Psoas muscle (tissue), 8 donors: ENCODE measurements around the gene MAP6. TPM values are rescaled to one million over a fixed set of nuclear protein-coding genes. Genes with fewer than 3 reads are reported as not detected.
A peak's percentile ranks its signal among the peaks of the same experiment; 100 is the strongest.

Experiments
- ATAC-seq, 4 donors: fragments of 200-7000 bp; cut with Tn5 transposase; one replicate each; pipeline ENCODE4 v1.9.1; 2020; ENCODE audit warnings: moderate library complexity in 3 of 4, mild to moderate bottlenecking in 2 of 4
- DNase-seq, 2 donors: peaks; one replicate each; pipeline ENCODE4 v3.0.0-alpha.2; 2020
- H3K27ac ChIP-seq: fragments of 200-600 bp; one replicate; pipeline ENCODE4 v1.8.0; 2022
- H3K27me3 ChIP-seq, 3 donors: fragments of 200-600 bp in 1 of 3; one replicate each; pipeline versions ENCODE4 v1.6.1 to v1.8.0; 2013 to 2022; ENCODE audit warnings: low read length in 2 of 3, mild to moderate bottlenecking in 2 of 3, moderate library complexity in 1 of 3; ENCODE audit not compliant: insufficient read depth in 3 of 3
- H3K36me3 ChIP-seq, 2 donors: fragments of 200-600 bp in 1 of 2; one replicate each; pipeline versions ENCODE4 v1.6.1 to v1.8.0; 2013 to 2022; ENCODE audit warnings: low read depth in 1 of 2, mild to moderate bottlenecking in 1 of 2, moderate library complexity in 1 of 2; ENCODE audit not compliant: insufficient read depth in 1 of 2
- H3K4me1 ChIP-seq: fragments of 200-600 bp; one replicate; pipeline ENCODE4 v1.8.0; 2022
- H3K4me3 ChIP-seq: fragments of 200-600 bp; one replicate; pipeline ENCODE4 v1.8.0; 2022; ENCODE audit warnings: mild to moderate bottlenecking
- H3K9me3 ChIP-seq: fragments of 200-600 bp; one replicate; pipeline ENCODE4 v1.8.0; 2022
- WGBS, 3 donors: extraction: QIAGEN DNeasy Blood & Tissue Kit; methylation state at CpG; one replicate each; pipeline versions ENCODE4 v1.1.6 to v1.1.7; 2013; 5-methylcytosine and 5-hydroxymethylcytosine counted together
- intact Hi-C, 2 donors: fragments of 100-400 bp; cut with DNase I; formaldehyde crosslinking; loops; one replicate each; pipeline versions ENCODE4 v1.11.0 to v1.14.2; 2022
- polyA plus RNA-seq, 3 donors: library from polyadenylated mRNA; stranded (reverse); fragments of 200-250 nt; gene quantifications; one replicate each; pipeline ENCODE4 v1.2.3, GENCODE V29; 2013
- total RNA-seq, 4 donors: library from RNA; stranded (reverse); fragmentation: NEBNext Ultra II Directional in 2 of 4; extraction: Animal tissue kit (Norgen Biotek cat#: 25700) in 2 of 4; gene quantifications; one replicate each; pipeline versions ENCODE4 v1.2.1 to v1.2.4, GENCODE V29; 2021 to 2023
- TF ChIP-seq, protein P1 (sequence below): fragments of 200-600 bp; IDR thresholded peaks from one replicate; pipeline ENCODE4 v1.8.0; 2022; ENCODE audit warnings: antibody characterized with exemption
- donor health status: healthy with polysubstance abuse.
- donor health status: DM: no; HTN: no; CAD: no; lungs with moderate emphysema.
- donor health status: Bipolar disorder and iron deficiency.
- donor health status: healthy.
- donor health status: DM: yes; HTN: yes; CAD: no.
- donor health status: DM: no; HTN: no; CAD: no.
- donor health status: DM: no; HTN: no; CAD: no.
- donor health status: DM: yes; HTN: yes; CAD: no.

The MAP6 gene
- total and polyA plus RNA-seq, 7 donors = 0.14 to 0.56 (median 0.26) TPM

DNA sequence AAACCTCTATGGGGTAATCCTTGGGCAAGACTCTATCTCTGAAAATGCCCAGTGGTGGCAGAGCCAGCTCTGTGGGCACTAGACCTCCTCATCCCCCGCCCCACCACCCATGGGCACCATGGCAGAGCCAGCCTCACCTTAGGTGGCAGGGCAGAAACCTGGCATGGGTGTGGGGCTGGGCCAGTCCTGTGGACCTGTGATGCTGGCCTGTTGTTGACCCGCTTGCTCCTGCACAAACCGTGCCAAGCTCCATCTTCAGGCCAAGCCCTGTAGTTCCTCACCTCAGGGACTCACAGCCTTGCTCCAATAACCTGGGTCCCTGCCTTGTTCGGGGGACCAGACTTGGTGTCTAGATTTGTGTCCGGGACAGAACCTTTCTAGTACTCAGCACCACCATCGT is 115.7 kb downstream of the MAP6 start:
- Histone ChIP-seq H3K4me3 (no peak overlapping the region), H3K27me3 (no peaks in the 10 kb centered on the region), H3K27ac (peak overlapping the region; percentile 73), H3K36me3 (no peaks in the 10 kb centered on the region), H3K9me3 (no peaks in the 10 kb centered on the region), H3K4me1 (peaks cover 28% of the 10 kb centered on the region)
- ATAC-seq (no peak), DNase-seq (no peak)
- 82 to 88% (median 86%) methylated on average over 6 of the region's 6 CpGs for WGBS, 3 donors
- intact Hi-C loops = no loop called here
- TF ChIP-seq, protein P1, sequence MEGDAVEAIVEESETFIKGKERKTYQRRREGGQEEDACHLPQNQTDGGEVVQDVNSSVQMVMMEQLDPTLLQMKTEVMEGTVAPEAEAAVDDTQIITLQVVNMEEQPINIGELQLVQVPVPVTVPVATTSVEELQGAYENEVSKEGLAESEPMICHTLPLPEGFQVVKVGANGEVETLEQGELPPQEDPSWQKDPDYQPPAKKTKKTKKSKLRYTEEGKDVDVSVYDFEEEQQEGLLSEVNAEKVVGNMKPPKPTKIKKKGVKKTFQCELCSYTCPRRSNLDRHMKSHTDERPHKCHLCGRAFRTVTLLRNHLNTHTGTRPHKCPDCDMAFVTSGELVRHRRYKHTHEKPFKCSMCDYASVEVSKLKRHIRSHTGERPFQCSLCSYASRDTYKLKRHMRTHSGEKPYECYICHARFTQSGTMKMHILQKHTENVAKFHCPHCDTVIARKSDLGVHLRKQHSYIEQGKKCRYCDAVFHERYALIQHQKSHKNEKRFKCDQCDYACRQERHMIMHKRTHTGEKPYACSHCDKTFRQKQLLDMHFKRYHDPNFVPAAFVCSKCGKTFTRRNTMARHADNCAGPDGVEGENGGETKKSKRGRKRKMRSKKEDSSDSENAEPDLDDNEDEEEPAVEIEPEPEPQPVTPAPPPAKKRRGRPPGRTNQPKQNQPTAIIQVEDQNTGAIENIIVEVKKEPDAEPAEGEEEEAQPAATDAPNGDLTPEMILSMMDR = no peak

DNA sequence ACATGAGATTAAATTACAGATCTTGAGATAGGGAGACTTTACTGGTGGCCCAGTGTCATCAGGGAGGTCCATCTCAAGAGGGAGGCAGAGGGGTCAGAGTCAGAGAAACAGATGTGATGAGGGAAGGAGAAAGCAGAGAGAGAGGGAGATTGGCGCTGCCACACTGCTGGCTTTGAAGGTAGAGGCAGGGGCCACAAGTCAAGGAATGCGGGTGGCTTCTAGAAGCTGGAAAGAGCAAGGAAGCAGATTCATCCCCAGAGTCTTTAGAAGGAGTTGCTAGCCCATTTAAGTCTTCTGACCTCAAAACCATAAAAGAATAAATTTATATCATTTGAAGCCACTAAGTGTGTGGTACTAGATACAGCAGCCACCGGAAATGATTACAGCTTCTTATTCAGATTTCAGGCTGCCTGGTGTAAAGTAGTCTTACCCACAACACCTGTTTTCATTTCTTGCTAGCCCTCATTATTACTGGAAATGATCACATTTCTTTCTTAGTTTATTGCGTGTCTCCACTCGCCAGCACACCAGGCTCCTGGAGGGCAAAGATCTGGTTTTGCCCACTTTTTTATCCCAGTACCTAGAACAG is 119.4 kb downstream of the MAP6 start:
- H3K27ac ChIP-seq = no peak overlapping the region
- TF ChIP-seq, protein P1 = no peak
- H3K4me3 ChIP-seq = no peak overlapping the region
- DNase-seq = no peak
- ATAC-seq = no peak
- 91 to 96% (median 94%) methylated on average over 5 of the region's 5 CpGs for whole genome bisulfite sequencing, 3 donors
- H3K4me1 ChIP-seq = peaks cover 12% of the 10 kb centered on the region
- no peaks in the 10 kb centered on the region for H3K36me3 ChIP-seq
- H3K27me3 ChIP-seq = no peaks in the 10 kb centered on the region
- H3K9me3 ChIP-seq = no peaks in the 10 kb centered on the region
- intact Hi-C loops = loop anchor here (5.0 kb wide), 3 partner anchors 33 to 318 kb away; partner anchors contain the start of gene DGAT2 (in 1 of the 2)

DNA sequence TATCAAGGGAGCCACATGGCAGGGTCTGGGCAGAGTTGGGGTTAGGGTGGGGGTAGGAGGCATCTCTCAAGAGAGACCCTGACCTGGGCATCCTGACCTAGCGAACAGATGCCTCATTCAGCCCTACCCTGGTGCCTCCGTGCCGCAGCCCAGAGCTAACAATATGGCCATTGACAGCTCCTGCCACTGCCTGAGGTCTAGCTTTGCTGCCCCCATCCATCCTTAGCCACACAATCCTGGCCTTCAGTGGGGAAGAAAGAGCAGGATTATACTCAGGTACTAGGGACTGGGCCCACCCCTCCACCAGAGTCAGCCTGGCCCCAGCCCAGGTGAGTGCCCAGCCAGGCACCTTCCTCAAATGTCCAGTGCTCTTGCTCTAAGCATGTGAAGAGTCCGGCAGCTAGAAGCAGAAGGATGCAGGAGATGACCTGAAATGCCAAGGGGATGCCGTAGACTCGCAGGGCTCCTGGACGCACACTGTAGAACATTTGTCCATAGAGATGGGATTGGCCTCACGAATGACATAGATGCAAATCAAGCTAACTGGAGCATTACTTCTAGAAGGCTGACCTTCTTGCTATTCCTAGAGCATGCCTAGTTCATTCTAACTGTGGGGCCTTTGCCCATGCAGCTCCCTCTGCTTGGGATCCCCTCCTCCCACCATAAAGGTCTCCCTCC is 120.1 kb downstream of the MAP6 start:
- DNase-seq (no peak), ATAC-seq (no peak)
- H3K9me3 ChIP-seq = no peaks in the 10 kb centered on the region

DNA sequence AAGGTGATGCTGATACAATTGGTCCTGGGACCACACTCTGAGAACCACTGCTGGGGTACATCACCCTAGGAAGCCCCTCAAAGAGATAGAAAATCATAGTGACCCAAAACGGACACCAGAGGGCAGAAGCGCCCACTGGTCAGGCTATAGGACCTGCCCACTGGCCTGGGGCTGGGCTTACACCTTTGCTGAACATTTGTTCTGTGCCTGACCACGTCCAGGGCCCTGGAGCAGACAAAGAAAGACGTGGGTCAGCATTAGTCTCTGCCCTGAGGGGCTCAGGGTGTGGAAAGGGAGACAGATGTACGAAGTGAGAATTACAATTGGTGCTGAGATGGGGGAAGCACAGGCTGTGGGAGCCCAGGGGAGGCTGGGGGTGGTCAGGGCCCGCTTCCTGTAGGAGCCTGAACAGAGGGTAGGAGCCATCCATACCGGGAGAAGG is 121.2 kb downstream of the MAP6 start:
- intact Hi-C loops = loop anchor here (1.0 to 5.0 kb wide), 5 partner anchors 30 to 320 kb away; partner anchors contain the start of gene DGAT2 (in 1 of the 2)
- Histone ChIP-seq H3K27ac (no peak overlapping the region), H3K9me3 (no peaks in the 10 kb centered on the region), H3K4me1 (no peaks in the 10 kb centered on the region), H3K27me3 (no peaks in the 10 kb centered on the region), H3K36me3 (no peaks in the 10 kb centered on the region), H3K4me3 (no peak overlapping the region)
- DNase-seq (peak; percentile 64 to 76), ATAC-seq (peak; percentile 87 to 94 (median 90))
- TF ChIP-seq, protein P1 = peak; percentile 86
- 25 to 27% (median 26%) methylated on average over 7 of the region's 7 CpGs for WGBS, 3 donors

More for the DNA sequence above, 120.1 kb downstream of the MAP6 start:
- Histone ChIP-seq H3K4me3 (no peak overlapping the region), H3K27ac (no peak overlapping the region), H3K4me1 (peaks cover 8% of the 10 kb centered on the region), H3K36me3 (no peaks in the 10 kb centered on the region), H3K27me3 (no peaks in the 10 kb centered on the region)
- intact Hi-C loops = loop anchor here (5.0 kb wide), 3 partner anchors 34 to 319 kb away; partner anchors contain the start of gene DGAT2 (in 1 of the 2)
- TF ChIP-seq, protein P1 = no peak
- WGBS, 3 donors = 96 to 97% (median 97%) methylated on average over 8 of the region's 8 CpGs
